ENCODE data around the gene APAF1.

GRCh38 chr12:98671459-98671858 lies 26.4 kb downstream of the APAF1 start:
- no peak for TF ChIP-seq CTCF (IDR thresholded peaks at IDR 0.05)
- TF ChIP-seq POLR2A (IDR thresholded peaks at IDR 0.05): no peak
